Measurements from ENCODE around the gene POMGNT1. TPM values are rescaled to one million over a fixed set of nuclear protein-coding genes. Genes with fewer than 3 reads are reported as not detected.

Gene POMGNT1
- polyA plus RNA-seq, 2 of the 4 experiments (the other 2 are of a cell fraction), result 33.1 to 33.5 TPM

GRCh38 chr1:46171351-46171750 is 26.9 kb downstream of the POMGNT1 start:
- TF ChIP-seq POLR2AphosphoS2 (conservative IDR thresholded peaks at IDR 0.05; ENCODE audit: low read length) (no peak), ZC3H11A (IDR thresholded peaks at IDR 0.05) (no peak), PHF8 (IDR thresholded peaks at IDR 0.05; ENCODE audit: borderline replicate concordance, low read depth) (no peak), JUN (IDR thresholded peaks at IDR 0.05) (no peak), MAZ (IDR thresholded peaks at IDR 0.05; ENCODE audit: borderline replicate concordance, low read depth, low read length) (no peak), MAX (IDR thresholded peaks at IDR 0.05) (no peak), ZSCAN20 (CRISPR knock-in tag; IDR thresholded peaks at IDR 0.05) (no peak), HOXB13 (CRISPR knock-in tag; IDR thresholded peaks at IDR 0.05; ENCODE audit: low read depth) (no peak), CBX2 (IDR thresholded peaks at IDR 0.05; ENCODE audit: borderline replicate concordance, low read depth) (no peak), SMC3 (IDR thresholded peaks at IDR 0.05) (no peak), CHD2 (IDR thresholded peaks at IDR 0.05; ENCODE audit: low read length, partially characterized antibody) (no peak), CBX8 (IDR thresholded peaks at IDR 0.05) (no peak), E2F6 (IDR thresholded peaks at IDR 0.05; ENCODE audit: borderline replicate concordance, low read depth) (no peak), RAD21 (conservative IDR thresholded peaks at IDR 0.05 in 1 of 2, IDR thresholded peaks at IDR 0.05 in 1 of 2) (no peak), HOXA7 (CRISPR knock-in tag; IDR thresholded peaks at IDR 0.05) (no peak), NFE2L2 (conservative IDR thresholded peaks at IDR 0.05; ENCODE audit: low read length) (no peak), CHD4 (IDR thresholded peaks at IDR 0.05; ENCODE audit: borderline replicate concordance) (no peak)
- H3K4me1 ChIP-seq, result peaks cover 20% of the 10 kb centered on the region
- ATAC-seq (no peak), FAIRE-seq (no peak), DNase-seq (ENCODE audit: low read depth in 1 of 2, low spot score in 1 of 2) (no peak)
- WGBS (ENCODE audit: missing lambda C conversion rate), result 84% methylated on average over 4 of the region's 8 CpGs
- ChIA-PET CTCF (interaction anchor here (0.9 to 14.4 kb wide), 2 partner anchors 52 to 135 kb away, joined by 4 to 181 read pairs; no protein-coding TSS in a partner anchor), POLR2A (no interaction called here)
- H3K9me3 ChIP-seq, result no peaks in the 10 kb centered on the region
- no peak overlapping the region for H3K27ac ChIP-seq
- H3K4me3 ChIP-seq, result no peak overlapping the region
- H3K4me2 ChIP-seq, result no peak overlapping the region

- TF ChIP-seq PBX3 (IDR thresholded peaks at IDR 0.05), result no peak
- TF ChIP-seq MAFK (IDR thresholded peaks at IDR 0.05; ENCODE audit: partially characterized antibody), result peak; percentile 49
- no peak overlapping the region for H3K27ac ChIP-seq
- ChIA-PET CTCF (interaction anchor here (1.0 to 1.2 kb wide), 3 partner anchors 9 to 128 kb away, joined by 3 to 5 read pairs (median 3); no protein-coding TSS in a partner anchor), POLR2A (no interaction called here)
- no peak overlapping the region for H3K4me3 ChIP-seq
- DNase-seq (ENCODE audit: low read depth in 1 of 2, low spot score in 1 of 2) (no peak), FAIRE-seq (no peak), ATAC-seq (no peak)
- 56% methylated on average over 3 of the region's 3 CpGs for WGBS (ENCODE audit: missing lambda C conversion rate)
- no peaks in the 10 kb centered on the region for H3K9me3 ChIP-seq
- no peak overlapping the region for H3K4me2 ChIP-seq
- peaks cover 18% of the 10 kb centered on the region for H3K4me1 ChIP-seq
Measured at GRCh38 chr1:46169811-46170454, 28.3 kb downstream of the POMGNT1 start.

DNA sequence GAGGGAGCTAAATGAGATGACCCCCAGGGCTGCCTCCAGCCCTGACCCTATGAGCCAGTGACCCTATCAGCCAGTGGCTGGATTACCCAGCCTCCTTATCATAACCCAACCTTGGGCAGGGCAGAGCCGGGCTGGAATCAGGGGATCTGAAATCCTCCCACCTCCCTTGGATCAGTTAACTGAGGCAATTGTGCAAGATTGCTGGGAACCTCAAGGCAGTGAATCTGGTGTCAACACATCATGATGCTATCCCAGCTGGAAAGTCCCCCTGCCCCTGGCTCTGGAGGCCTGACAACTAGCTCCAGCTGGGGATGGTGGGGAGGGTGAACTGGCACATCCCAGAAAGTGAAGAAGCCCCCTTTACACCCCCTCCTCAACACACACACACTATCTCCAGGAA is 29.8 kb downstream of the POMGNT1 start:
- WGBS (ENCODE audit: missing lambda C conversion rate), result 50% methylated on average over 1 of the region's 1 CpG
- no peak for FAIRE-seq
- Histone ChIP-seq H3K9me3 (no peaks in the 10 kb centered on the region), H3K4me3 (no peak overlapping the region), H3K4me1 (peaks cover 3% of the 10 kb centered on the region; the same call in 1 of the 3 replicates), H3K27ac (no peak overlapping the region), H3K4me2 (no peak overlapping the region)
- ATAC-seq, result no peak
- ChIA-PET CTCF (interaction anchor here (0.5 to 1.6 kb wide), 3 partner anchors 12 to 135 kb away, joined by 3 to 5 read pairs (median 3); no protein-coding TSS in a partner anchor), POLR2A (no interaction called here)
- DNase-seq (ENCODE audit: low read depth in 1 of 2, low spot score in 1 of 2), result no peak
- no peak for TF ChIP-seq SREBF2 (IDR thresholded peaks at IDR 0.05)
- no peak for TF ChIP-seq ZSCAN20 (CRISPR knock-in tag; IDR thresholded peaks at IDR 0.05)
- no peak for TF ChIP-seq MAFK (IDR thresholded peaks at IDR 0.05; ENCODE audit: partially characterized antibody)
- no peak for TF ChIP-seq NR3C1 (IDR thresholded peaks at IDR 0.05)
- no peak for TF ChIP-seq ZC3H11A (IDR thresholded peaks at IDR 0.05)
- no peak for TF ChIP-seq TP53 (CRISPR knock-in tag; IDR thresholded peaks at IDR 0.05)
- TF ChIP-seq BHLHE40 (IDR thresholded peaks at IDR 0.05; ENCODE audit: low read depth, low read length), result no peak
- no peak for TF ChIP-seq CHD4 (IDR thresholded peaks at IDR 0.05; ENCODE audit: borderline replicate concordance)
